NCI-H748 (cell line): Measurements from ENCODE around the gene ATP2A2.
"Not testable (repeated sequence)": the region's sequence is repeated elsewhere in the genome, so short reads cannot be mapped to it uniquely, and the experiment has no call there.

Experiments
- DNase-seq: peaks from one replicate; lab custom pipeline; 2025; ENCODE audit not compliant: unreplicated experiment; lab: John Stamatoyannopoulos, UW

ATP2A2 gene

GRCh38 chr12:110280779-110281548 is at the start of gene ATP2A2:
TSS of gene ATP2A2 (plus strand) at chr12:110281247. CDS start at chr12:110281790, 543 bp downstream.
- DNase-seq: peak; percentile 96

DNA sequence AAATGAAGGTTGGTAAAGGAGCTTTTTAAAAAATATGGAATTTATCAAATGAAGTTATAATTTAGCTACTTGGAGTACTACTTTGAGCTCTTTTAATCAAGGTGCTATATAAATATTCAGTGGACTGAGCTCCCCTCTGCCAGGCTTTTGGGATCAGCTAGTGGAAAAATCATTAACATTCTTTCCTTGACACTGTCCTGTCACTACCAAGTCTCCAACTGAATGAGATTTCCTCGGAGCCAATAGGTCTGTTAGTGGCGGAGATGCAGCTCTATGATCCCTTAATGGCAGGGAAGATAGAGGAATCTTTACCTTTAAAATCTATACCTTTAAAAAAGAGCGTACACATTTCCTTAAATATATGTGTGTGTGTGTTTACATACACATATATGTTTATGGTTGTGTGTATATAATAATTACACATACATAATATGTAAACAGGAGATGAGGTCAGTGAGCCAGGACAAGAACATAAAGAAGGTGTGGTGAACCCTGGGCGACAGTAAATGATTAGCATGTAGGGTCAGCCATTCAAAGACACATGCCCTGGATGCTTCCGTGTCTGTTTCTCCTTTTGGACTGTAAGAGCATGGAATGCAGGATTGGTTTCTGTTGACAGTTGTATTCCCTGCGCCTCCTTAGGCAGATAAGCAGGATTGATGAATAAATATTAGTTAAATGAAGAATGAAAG is 47.7 kb upstream of the ATP2A2 start:
- DNase-seq: no peak

DNA sequence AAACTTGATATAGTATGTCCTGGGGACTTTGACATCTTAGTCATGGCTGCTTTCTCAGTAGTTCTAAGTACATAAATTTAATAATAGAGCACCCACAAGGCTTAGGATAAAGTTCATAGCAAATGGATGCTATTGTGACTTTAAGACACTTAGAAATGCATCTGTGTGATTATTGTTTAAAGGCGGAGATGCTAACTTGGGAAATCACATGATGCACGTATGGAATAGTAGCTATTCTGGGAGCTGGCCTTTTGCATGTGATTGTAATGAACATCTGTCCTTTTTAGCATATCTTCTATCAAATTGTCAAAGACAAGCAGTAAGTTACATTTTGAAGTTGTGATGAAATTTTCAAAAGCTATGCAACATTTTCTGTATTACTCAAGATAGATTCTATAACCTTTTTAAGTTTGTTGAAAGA is 46.7 kb upstream of the ATP2A2 start:
- no peak for DNase-seq

DNA sequence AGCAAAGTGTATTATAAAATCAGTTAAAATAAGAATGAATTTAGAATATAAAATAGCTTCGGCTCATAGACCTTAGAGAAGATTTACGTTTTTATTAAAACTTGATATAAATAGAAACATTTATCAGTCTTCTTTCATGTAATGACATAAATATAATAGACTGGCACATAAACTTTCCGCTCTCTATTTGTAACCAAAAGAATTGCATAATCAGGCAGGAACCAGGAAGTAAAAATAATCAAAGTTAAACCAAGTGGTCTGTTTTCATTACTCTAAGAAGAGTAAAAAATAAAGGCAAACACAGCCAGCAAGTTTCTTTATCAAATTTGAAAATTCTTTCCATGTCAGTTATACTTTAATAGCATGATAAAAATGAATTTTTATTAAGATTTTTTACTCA is 46.3 kb upstream of the ATP2A2 start:
- no peak for DNase-seq

- DNase-seq: no peak
Measured at GRCh38 chr12:110235383-110235782, 45.7 kb upstream of the ATP2A2 start.

GRCh38 chr12:110243227-110243626 is 37.8 kb upstream of the ATP2A2 start:
- no peak for DNase-seq

- DNase-seq: no peak
Measured at GRCh38 chr12:110244372-110244771, 36.7 kb upstream of the ATP2A2 start.

DNA sequence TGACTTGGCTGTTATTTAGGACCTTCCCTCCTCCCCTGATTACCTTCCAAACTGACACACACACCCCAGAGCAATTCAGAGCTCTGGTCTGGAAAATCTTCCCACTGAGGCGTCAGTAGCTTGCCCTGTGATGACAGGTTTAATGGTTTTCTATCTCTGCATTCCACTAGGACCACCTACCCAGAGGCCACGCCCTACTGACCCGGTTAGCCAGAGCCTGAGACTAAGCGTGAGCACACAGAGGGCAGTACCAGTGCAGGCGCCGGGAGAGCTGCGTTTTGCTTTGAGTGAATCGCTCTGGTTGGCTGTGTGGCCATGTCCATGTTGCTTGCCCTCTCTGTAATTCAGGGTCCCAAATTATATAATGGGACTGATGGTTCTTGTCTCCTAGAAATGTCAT is 36.2 kb upstream of the ATP2A2 start:
- no peak for DNase-seq

DNA sequence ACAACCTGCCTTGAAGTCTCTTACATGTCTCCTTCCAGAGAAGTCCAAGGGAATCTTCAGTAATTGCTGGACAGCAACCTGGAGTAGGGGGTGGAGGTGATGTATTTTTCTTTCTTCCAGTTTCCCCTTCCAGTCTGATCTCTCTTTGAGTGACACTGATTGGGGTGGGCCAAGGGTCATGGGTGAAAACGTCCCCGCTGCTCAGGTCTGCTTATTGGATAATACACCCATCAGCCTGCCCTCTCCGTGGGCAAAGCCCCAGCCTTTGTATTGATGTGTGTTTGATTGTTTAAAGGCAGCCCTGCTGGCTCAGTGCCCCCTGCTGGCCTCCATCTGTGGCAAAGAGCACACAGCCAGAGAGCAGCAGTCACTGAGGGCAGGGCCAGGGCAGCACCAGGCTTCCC is 35.7 kb upstream of the ATP2A2 start:
- DNase-seq: peak; percentile 32

- no peak for DNase-seq
Measured at GRCh38 chr12:110246636-110247339, 34.3 kb upstream of the ATP2A2 start.

- no peak for DNase-seq
Measured at GRCh38 chr12:110247340-110248095, 33.5 kb upstream of the ATP2A2 start.

DNA sequence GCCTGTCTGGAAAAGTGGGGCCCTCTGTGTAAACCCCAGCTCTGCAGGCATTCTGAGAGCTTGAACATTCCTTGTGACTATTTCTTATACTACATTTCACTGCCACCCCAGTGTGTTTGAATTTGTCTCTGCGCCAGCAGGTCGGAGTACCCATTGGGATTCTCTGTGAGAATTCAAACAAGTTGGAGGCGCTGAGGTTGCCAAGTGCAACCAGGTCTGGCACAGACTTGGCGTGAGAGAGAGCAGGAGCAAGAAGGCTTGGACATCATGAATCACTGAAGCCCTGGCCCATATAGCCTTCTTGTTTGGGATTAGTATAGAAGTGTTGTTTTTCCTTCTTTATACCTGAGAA is 33.0 kb upstream of the ATP2A2 start:
- no peak for DNase-seq

- no peak for DNase-seq
Measured at GRCh38 chr12:110249105-110249504, 31.9 kb upstream of the ATP2A2 start.

GRCh38 chr12:110249716-110250225 is 31.3 kb upstream of the ATP2A2 start:
- DNase-seq: no peak

- DNase-seq: no peak
Measured at GRCh38 chr12:110251381-110251780, 29.7 kb upstream of the ATP2A2 start.

DNA sequence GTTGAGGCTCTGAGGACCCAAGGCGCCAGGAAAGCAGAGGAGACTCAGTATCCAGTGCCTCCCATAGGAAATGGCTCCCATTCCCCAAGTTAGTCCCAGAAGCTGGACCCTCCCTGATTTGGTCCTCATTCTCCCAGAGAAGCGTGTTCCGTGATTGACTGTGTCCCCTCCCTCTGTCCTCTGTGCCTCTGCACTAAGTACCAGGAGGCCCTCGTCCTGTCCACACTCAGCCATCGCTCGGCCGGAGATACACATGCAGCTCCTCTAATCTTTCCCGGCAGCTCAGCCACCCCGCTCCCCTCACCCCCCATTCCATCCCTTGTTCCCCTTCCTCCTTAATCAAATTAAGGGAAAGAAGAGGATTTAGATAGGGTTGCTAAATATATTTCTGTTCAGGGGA is 28.3 kb upstream of the ATP2A2 start:
- DNase-seq: no peak

- DNase-seq: no peak
Measured at GRCh38 chr12:110253176-110253575, 27.9 kb upstream of the ATP2A2 start.

DNA sequence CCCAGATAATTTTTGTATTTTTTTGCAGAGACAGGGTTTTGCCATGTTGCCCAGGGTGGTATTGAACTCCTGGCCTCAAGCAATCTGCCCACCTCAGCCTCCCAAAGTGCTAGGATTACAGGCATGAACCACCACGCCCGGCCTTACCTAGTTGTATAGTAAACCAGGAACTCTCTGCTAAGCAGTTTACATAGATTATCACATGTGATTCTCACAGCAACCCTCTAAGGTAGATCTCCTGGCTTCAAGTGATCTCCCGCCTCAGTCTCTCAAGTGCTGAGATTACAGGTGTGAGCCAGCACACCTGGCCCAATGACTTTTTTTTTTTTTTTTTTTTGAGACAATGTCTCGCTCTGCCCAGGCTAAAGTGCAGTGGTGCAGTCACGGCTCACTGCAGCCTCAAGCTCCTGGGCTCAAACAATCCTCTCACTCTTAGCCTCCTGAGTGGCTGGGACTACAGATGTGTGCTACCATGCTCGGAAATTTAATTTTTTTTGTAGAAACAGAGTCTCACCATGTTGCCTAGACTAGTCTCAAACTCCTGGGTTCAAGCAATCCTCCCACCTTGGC is 26.0 kb upstream of the ATP2A2 start:
- DNase-seq: no peak

DNA sequence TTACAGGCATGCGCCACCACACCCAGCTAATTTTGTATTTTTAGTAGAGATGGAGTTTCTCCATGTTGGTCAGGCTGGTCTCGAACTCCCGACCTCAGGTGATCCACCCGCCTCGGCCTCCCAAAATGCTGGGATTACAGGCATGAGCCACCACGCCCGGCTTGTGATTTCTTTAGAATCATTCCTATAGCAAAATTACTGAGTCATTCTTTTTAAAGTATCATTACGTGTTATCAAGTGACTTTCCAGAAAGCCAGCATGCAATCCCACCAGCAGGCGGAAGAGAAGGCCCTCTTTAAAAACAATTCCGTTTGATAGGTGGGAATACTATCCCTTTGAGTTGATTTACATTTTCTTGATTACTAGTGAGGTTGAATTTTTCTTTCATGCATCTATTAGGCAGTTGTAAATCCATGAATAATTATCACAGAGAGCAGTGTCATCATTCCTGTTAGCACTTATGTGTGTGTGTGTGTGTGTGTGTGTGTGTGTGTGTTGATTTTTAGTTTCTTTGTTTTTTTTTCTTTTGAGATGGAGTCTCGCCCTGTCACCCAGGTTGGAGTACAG is 25.1 kb upstream of the ATP2A2 start:
- DNase-seq: not testable (repeated sequence)

- no peak for DNase-seq
Measured at GRCh38 chr12:110256780-110257431, 24.1 kb upstream of the ATP2A2 start.
